ENCODE measurements around the gene IGHMBP2. TPM values are rescaled to one million over a fixed set of nuclear protein-coding genes. Genes with fewer than 3 reads are reported as not detected.

IGHMBP2 gene
- total RNA-seq = 18.0 TPM

GRCh38 chr11:68903288-68904247, at the start of gene IGHMBP2, which contains the start of gene MRPL21:
Gene IGHMBP2 (plus strand): TSS chr11:68903891. CDS start chr11:68903953, 62 bp downstream.
Gene MRPL21 (minus strand): TSS chr11:68903832. CDS start chr11:68903810, 22 bp downstream.

DNA sequence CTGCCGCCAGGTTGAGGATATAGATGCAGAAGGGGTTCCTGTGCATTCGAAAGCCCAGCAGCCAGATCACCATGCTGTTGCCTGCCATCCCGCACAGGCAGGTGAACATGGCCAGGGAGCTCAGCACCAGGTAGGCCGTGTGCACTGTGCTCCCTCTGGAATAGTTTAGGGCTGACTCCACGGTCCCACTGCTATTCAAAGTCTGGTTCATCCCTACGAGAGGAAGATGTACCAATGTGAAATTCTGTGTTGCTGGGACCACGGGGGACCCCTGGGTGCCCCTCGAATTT, 77.0 kb downstream of the IGHMBP2 start, which contains the start of gene MRGPRD:
Gene MRGPRD, minus strand, starts transcription at position 211 of the 290 bp plus-strand sequence. Its CDS starts 0 bp downstream, at position 211.

Other genes with a start within 250 kb of the IGHMBP2 start
- not detected for gene GAL, start 219.3 kb upstream of the IGHMBP2 start, total RNA-seq
- 10.3 TPM for gene TESMIN, start 152.4 kb upstream of the IGHMBP2 start, total RNA-seq
- gene CPT1A, start 62.0 kb upstream of the IGHMBP2 start, total RNA-seq = 40.7 TPM
- gene MRPL21, start 59 bp upstream of the IGHMBP2 start, total RNA-seq = 60.3 TPM
- not detected for gene MRGPRD, start 77.1 kb downstream of the IGHMBP2 start, total RNA-seq
- gene MRGPRF, start 109.4 kb downstream of the IGHMBP2 start, total RNA-seq = 26.7 TPM
- gene TPCN2, start 145.0 kb downstream of the IGHMBP2 start, total RNA-seq = 20.8 TPM

All from metanephros (tissue), 1 donor.